ENCODE data around the gene PTPRD.

Gene PTPRD

GRCh38 chr9:9719373-9720112 lies 893.3 kb downstream of the PTPRD start:
- CTCF ChIA-PET: no interaction called here
- H3K4me3 ChIP-seq (ENCODE audit: low read depth, low read length): no peak overlapping the region
- DNase-seq (ENCODE audit: low read depth, low spot score): no peak
- POLR2A ChIA-PET: no interaction called here
- TF ChIP-seq CTCF (IDR thresholded peaks at IDR 0.05; ENCODE audit: insufficient read depth, low read length, missing control alignments): no peak

- DNase-seq (ENCODE audit: low read depth, low spot score): no peak
Measured at GRCh38 chr9:9718691-9719090, 894.1 kb downstream of the PTPRD start.

GRCh38 chr9:9679433-9679832 lies 933.4 kb downstream of the PTPRD start:
- TF ChIP-seq CTCF (IDR thresholded peaks at IDR 0.05; ENCODE audit: insufficient read depth, low read length, missing control alignments): no peak
- no peak for DNase-seq (ENCODE audit: low read depth, low spot score)
- CTCF ChIA-PET: no interaction called here
- no peak overlapping the region for H3K4me3 ChIP-seq (ENCODE audit: low read depth, low read length)
- POLR2A ChIA-PET: no interaction called here

More at GRCh38 chr9:9718691-9719090, 894.1 kb downstream of the PTPRD start:
- ChIA-PET POLR2A (no interaction called here), CTCF (no interaction called here)
- no peak overlapping the region for H3K4me3 ChIP-seq (ENCODE audit: low read depth, low read length)
- no peak for TF ChIP-seq CTCF (IDR thresholded peaks at IDR 0.05; ENCODE audit: insufficient read depth, low read length, missing control alignments)

- H3K4me3 ChIP-seq (ENCODE audit: low read depth, low read length): no peak overlapping the region
- ChIA-PET POLR2A (no interaction called here), CTCF (no interaction called here)
- TF ChIP-seq CTCF (IDR thresholded peaks at IDR 0.05; ENCODE audit: insufficient read depth, low read length, missing control alignments): no peak
- no peak for DNase-seq (ENCODE audit: low read depth, low spot score)
Measured at GRCh38 chr9:9674461-9674860, 938.3 kb downstream of the PTPRD start.

- no peak for DNase-seq (ENCODE audit: low read depth, low spot score)
- CTCF ChIA-PET: no interaction called here
- TF ChIP-seq CTCF (IDR thresholded peaks at IDR 0.05; ENCODE audit: insufficient read depth, low read length, missing control alignments): no peak
- H3K4me3 ChIP-seq (ENCODE audit: low read depth, low read length): no peak overlapping the region
- POLR2A ChIA-PET: no interaction called here
Measured at GRCh38 chr9:9670454-9670853, 942.3 kb downstream of the PTPRD start.

GRCh38 chr9:9645006-9645405 lies 967.8 kb downstream of the PTPRD start:
- CTCF ChIA-PET: no interaction called here
- TF ChIP-seq CTCF (IDR thresholded peaks at IDR 0.05; ENCODE audit: insufficient read depth, low read length, missing control alignments): no peak
- no peak overlapping the region for H3K4me3 ChIP-seq (ENCODE audit: low read depth, low read length)
- no peak for DNase-seq (ENCODE audit: low read depth, low spot score)
- POLR2A ChIA-PET: no interaction called here

All from AG04449 (cell line).